ENCODE measurements around the gene MCUB. TPM values are rescaled to one million over a fixed set of nuclear protein-coding genes. Genes with fewer than 3 reads are reported as not detected.
A peak's percentile ranks its signal among the peaks of the same experiment; 100 is the strongest.

Gene MCUB
- total and polyA plus RNA-seq, 4 donors = 1.3 to 4.9 (median 1.9) TPM

DNA sequence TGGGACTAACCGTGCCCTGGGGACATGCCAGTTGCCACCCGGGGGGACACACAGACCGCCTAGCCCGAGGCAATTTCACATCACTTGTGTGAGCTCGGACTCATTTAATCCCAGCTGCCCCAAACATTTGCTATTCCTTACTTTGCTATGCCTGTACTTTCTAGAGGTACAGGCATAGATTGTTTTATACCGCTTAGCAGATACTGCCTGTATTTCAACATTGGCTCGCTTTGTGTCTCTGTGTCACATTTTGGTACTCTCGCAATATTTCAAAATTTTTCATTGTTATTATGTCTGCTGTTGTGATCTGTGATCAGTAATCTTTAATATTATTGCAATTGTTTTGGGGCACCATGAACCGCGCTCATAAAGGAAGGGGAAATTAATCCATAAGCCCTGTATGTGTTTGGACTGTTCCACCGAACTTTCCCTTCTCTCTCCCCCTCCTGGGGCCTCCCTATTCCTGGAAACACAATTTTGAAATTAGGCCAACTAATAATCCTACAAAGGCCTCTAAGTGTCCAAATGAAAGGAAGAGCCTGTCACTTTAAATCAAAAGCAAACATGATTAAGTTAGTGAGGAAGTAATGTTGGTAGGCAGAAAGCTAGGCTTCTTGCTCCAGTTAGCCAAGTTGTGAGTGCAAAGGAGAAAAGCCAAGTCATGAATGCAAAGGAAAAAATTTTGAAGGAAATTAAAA is 143.8 kb downstream of the MCUB start:
- peak in 1 of 2 donors; percentile 0 for TF ChIP-seq RAD21 (IDR thresholded peaks at IDR 0.05)
- no peak for TF ChIP-seq MAX (IDR thresholded peaks at IDR 0.05)
- TF ChIP-seq SP1 (IDR thresholded peaks at IDR 0.05) = peak; percentile 3
- peaks cover 5 to 24% (median 15%) of the 10 kb centered on the region in 4 donors for H3K4me1 ChIP-seq (ENCODE audit: control insufficient read depth in 4 of 4, insufficient read depth in 4 of 4, low read length in 3 of 4)
- DNase-seq (ENCODE audit: low spot score) = no peak
- peak overlapping the region; percentile 71 to 85 for H3K27ac ChIP-seq (ENCODE audit: low read depth in 1 of 2, low read length in 2 of 2)
- H3K9ac ChIP-seq (ENCODE audit: low read depth in 1 of 2, low read length in 2 of 2) = peak overlapping the region in 1 of 2 donors; percentile 67
- peak overlapping the region; percentile 15 to 90 (median 80) for H3K4me3 ChIP-seq (ENCODE audit: low read depth in 1 of 3, low read length in 3 of 3)
- WGBS = 14% methylated on average over 11 of the region's 11 CpGs
- H3K9me3 ChIP-seq (ENCODE audit: control insufficient read depth in 4 of 4, low read length in 3 of 4) = no peaks in the 10 kb centered on the region
- no peaks in the 10 kb centered on the region for H3K27me3 ChIP-seq (ENCODE audit: control insufficient read depth in 4 of 4, insufficient read depth in 4 of 4, low read length in 3 of 4)
- H3K36me3 ChIP-seq (ENCODE audit: control insufficient read depth in 4 of 4, insufficient read depth in 3 of 4, low read depth in 1 of 4, low read length in 3 of 4) = peaks cover 2 to 7% (median 5%) of the 10 kb centered on the region in 4 donors

DNA sequence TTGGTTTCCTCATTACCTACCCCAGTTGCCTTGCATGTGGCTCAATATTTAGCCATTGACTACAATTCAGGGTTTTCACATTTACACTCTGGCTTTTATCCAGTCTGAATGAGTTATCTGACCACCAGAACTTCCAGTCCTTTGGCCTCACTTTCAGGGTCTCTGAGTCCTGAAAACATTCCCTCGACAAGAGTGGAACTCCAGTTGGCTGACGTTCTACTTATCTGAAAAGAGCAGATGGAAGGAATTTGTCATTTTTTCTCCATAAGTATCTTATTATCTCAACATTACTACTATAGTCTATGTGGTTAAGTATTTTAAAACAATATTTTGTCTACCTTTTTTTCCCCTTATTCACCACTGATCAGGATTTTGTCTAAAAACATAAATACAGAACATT is 148.4 kb downstream of the MCUB start:
- Histone ChIP-seq H3K9me3 (ENCODE audit: control insufficient read depth in 4 of 4, low read length in 3 of 4) (no peaks in the 10 kb centered on the region), H3K27me3 (ENCODE audit: control insufficient read depth in 4 of 4, insufficient read depth in 4 of 4, low read length in 3 of 4) (no peaks in the 10 kb centered on the region), H3K4me3 (ENCODE audit: low read depth in 1 of 3, low read length in 3 of 3) (no peak overlapping the region), H3K9ac (ENCODE audit: low read depth in 1 of 2, low read length in 2 of 2) (no peak overlapping the region), H3K36me3 (ENCODE audit: control insufficient read depth in 4 of 4, insufficient read depth in 3 of 4, low read depth in 1 of 4, low read length in 3 of 4) (peaks cover 2 to 11% (median 11%) of the 10 kb centered on the region in 4 donors), H3K27ac (ENCODE audit: low read depth in 1 of 2, low read length in 2 of 2) (no peak overlapping the region), H3K4me1 (ENCODE audit: control insufficient read depth in 4 of 4, insufficient read depth in 4 of 4, low read length in 3 of 4) (peaks cover 0 to 8% (median 3%) of the 10 kb centered on the region in 4 donors)
- no peak for DNase-seq (ENCODE audit: low spot score)
- TF ChIP-seq YY1 (IDR thresholded peaks at IDR 0.05) (no peak), TAF1 (conservative IDR thresholded peaks at IDR 0.05) (no peak), JUND (IDR thresholded peaks at IDR 0.05) (no peak), HNF4A (conservative IDR thresholded peaks at IDR 0.05) (no peak), FOXA1 (IDR thresholded peaks at IDR 0.05) (no peak), FOXA2 (IDR thresholded peaks at IDR 0.05) (no peak)
- TF ChIP-seq, protein P1, sequence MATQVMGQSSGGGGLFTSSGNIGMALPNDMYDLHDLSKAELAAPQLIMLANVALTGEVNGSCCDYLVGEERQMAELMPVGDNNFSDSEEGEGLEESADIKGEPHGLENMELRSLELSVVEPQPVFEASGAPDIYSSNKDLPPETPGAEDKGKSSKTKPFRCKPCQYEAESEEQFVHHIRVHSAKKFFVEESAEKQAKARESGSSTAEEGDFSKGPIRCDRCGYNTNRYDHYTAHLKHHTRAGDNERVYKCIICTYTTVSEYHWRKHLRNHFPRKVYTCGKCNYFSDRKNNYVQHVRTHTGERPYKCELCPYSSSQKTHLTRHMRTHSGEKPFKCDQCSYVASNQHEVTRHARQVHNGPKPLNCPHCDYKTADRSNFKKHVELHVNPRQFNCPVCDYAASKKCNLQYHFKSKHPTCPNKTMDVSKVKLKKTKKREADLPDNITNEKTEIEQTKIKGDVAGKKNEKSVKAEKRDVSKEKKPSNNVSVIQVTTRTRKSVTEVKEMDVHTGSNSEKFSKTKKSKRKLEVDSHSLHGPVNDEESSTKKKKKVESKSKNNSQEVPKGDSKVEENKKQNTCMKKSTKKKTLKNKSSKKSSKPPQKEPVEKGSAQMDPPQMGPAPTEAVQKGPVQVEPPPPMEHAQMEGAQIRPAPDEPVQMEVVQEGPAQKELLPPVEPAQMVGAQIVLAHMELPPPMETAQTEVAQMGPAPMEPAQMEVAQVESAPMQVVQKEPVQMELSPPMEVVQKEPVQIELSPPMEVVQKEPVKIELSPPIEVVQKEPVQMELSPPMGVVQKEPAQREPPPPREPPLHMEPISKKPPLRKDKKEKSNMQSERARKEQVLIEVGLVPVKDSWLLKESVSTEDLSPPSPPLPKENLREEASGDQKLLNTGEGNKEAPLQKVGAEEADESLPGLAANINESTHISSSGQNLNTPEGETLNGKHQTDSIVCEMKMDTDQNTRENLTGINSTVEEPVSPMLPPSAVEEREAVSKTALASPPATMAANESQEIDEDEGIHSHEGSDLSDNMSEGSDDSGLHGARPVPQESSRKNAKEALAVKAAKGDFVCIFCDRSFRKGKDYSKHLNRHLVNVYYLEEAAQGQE (IDR thresholded peaks at IDR 0.05) = no peak
- 88% methylated on average over 2 of the region's 2 CpGs for WGBS

GRCh38 chr4:109708990-109709389 is 148.9 kb downstream of the MCUB start:
- Histone ChIP-seq H3K27ac (ENCODE audit: low read depth in 1 of 2, low read length in 2 of 2) (no peak overlapping the region), H3K9ac (ENCODE audit: low read depth in 1 of 2, low read length in 2 of 2) (no peak overlapping the region), H3K27me3 (ENCODE audit: control insufficient read depth in 4 of 4, insufficient read depth in 4 of 4, low read length in 3 of 4) (no peaks in the 10 kb centered on the region), H3K36me3 (ENCODE audit: control insufficient read depth in 4 of 4, insufficient read depth in 3 of 4, low read depth in 1 of 4, low read length in 3 of 4) (peaks cover 2 to 16% (median 13%) of the 10 kb centered on the region in 4 donors), H3K4me3 (ENCODE audit: low read depth in 1 of 3, low read length in 3 of 3) (no peak overlapping the region), H3K9me3 (ENCODE audit: control insufficient read depth in 4 of 4, low read length in 3 of 4) (no peaks in the 10 kb centered on the region), H3K4me1 (ENCODE audit: control insufficient read depth in 4 of 4, insufficient read depth in 4 of 4, low read length in 3 of 4) (peaks cover 0 to 4% (median 2%) of the 10 kb centered on the region in 4 donors)
- no peak for DNase-seq (ENCODE audit: low spot score)
- 98% methylated on average over 1 of the region's 1 CpG for WGBS
- no peak for TF ChIP-seq YY1 (IDR thresholded peaks at IDR 0.05)
